Stimulated activated CD4-positive, alpha-beta T cell treated with anti-CD3 and anti-CD28 coated beads, Interleukin-15, amount 100 ng/mL, for 1 hour (primary cell): Measurements from ENCODE around the gene ARGLU1.

Experiments
- DNase-seq, 2 donors: peaks; one replicate each; pipeline ENCODE4 v3.0.0-alpha.2; 2020; ENCODE audit warnings: low read depth in 1 of 2, low spot score in 1 of 2

The ARGLU1 gene

GRCh38 chr13:106526738-106527444 lies 41.0 kb downstream of the ARGLU1 start:
- DNase-seq = no peak

GRCh38 chr13:106525865-106526264 lies 42.1 kb downstream of the ARGLU1 start:
- no peak for DNase-seq

- DNase-seq = no peak
These were observed 43.8 kb downstream of the ARGLU1 start for GRCh38 chr13:106524108-106524507.

- no peak for DNase-seq
These were observed 44.4 kb downstream of the ARGLU1 start for GRCh38 chr13:106523576-106523975.

- no peak for DNase-seq
These were observed 44.9 kb downstream of the ARGLU1 start for GRCh38 chr13:106522898-106523525.

- no peak for DNase-seq
These were observed 45.7 kb downstream of the ARGLU1 start for GRCh38 chr13:106522112-106522705.

GRCh38 chr13:106521095-106521799 lies 46.7 kb downstream of the ARGLU1 start:
- no peak for DNase-seq

GRCh38 chr13:106520251-106521054 lies 47.5 kb downstream of the ARGLU1 start:
- DNase-seq = no peak

- DNase-seq = no peak
These were observed 49.4 kb downstream of the ARGLU1 start for GRCh38 chr13:106518512-106518911.

- DNase-seq = no peak
These were observed 50.7 kb downstream of the ARGLU1 start for GRCh38 chr13:106517109-106517847.

- DNase-seq = no peak
These were observed 52.2 kb downstream of the ARGLU1 start for GRCh38 chr13:106515635-106516254.

- DNase-seq = no peak
These were observed 52.9 kb downstream of the ARGLU1 start for GRCh38 chr13:106514928-106515634.

- DNase-seq = no peak
These were observed 54.6 kb downstream of the ARGLU1 start for GRCh38 chr13:106513025-106513983.

GRCh38 chr13:106507560-106508274 lies 60.2 kb downstream of the ARGLU1 start:
- DNase-seq = no peak

GRCh38 chr13:106506286-106506685 lies 61.7 kb downstream of the ARGLU1 start:
- DNase-seq = no peak

- DNase-seq = no peak
These were observed 62.2 kb downstream of the ARGLU1 start for GRCh38 chr13:106505732-106506131.

GRCh38 chr13:106505295-106505694 lies 62.6 kb downstream of the ARGLU1 start:
- no peak for DNase-seq
